ENCODE data around the gene TCEA2.
A peak's percentile ranks its signal among the peaks of the same experiment; 100 is the strongest.

TCEA2 gene

GRCh38 chr20:64062596-64063388, at the start of gene TCEA2:
TSS of gene TCEA2 (plus strand) at chr20:64063198. CDS start at chr20:64063313, 115 bp downstream.
- H3K9me3 Mint-ChIP-seq = no peaks in the 10 kb centered on the region
- H3K4me3 Mint-ChIP-seq = peak within 1 kb of the TSS; percentile 85
- H3K27ac Mint-ChIP-seq = peak within 1 kb of the TSS; percentile 81
- H3K36me3 Mint-ChIP-seq (ENCODE audit: low read depth) = peaks cover 1% of the 10 kb centered on the region
- H3K4me1 Mint-ChIP-seq (ENCODE audit: low read depth) = peaks cover 48% of the 10 kb centered on the region
- no peaks in the 10 kb centered on the region for H3K27me3 Mint-ChIP-seq (ENCODE audit: low read depth)

DNA sequence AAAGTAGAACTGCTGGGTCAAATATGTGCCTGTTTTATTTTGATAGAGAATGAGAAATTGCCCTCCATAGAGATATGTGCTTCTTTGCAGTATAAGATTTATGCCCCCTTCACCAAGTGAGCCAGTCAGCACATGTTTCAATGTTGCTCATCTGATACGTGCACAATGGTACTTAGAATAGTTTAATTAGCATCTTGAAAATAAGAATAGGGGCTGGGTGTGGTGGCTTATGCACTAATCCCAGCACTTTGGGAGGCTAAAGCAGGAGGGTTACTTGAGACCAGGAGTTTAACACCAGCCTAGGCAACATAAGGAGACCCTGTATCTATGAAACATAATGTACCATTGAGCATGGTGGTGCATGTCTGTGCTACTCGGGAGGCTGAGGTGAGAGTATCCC, 47.4 kb upstream of the TCEA2 start:
- Mint-ChIP-seq H3K4me3 (no peak overlapping the region), H3K4me1 (ENCODE audit: low read depth) (peaks cover 28% of the 10 kb centered on the region), H3K27ac (no peak overlapping the region), H3K36me3 (ENCODE audit: low read depth) (peaks cover 45% of the 10 kb centered on the region), H3K27me3 (ENCODE audit: low read depth) (no peaks in the 10 kb centered on the region), H3K9me3 (no peaks in the 10 kb centered on the region)

DNA sequence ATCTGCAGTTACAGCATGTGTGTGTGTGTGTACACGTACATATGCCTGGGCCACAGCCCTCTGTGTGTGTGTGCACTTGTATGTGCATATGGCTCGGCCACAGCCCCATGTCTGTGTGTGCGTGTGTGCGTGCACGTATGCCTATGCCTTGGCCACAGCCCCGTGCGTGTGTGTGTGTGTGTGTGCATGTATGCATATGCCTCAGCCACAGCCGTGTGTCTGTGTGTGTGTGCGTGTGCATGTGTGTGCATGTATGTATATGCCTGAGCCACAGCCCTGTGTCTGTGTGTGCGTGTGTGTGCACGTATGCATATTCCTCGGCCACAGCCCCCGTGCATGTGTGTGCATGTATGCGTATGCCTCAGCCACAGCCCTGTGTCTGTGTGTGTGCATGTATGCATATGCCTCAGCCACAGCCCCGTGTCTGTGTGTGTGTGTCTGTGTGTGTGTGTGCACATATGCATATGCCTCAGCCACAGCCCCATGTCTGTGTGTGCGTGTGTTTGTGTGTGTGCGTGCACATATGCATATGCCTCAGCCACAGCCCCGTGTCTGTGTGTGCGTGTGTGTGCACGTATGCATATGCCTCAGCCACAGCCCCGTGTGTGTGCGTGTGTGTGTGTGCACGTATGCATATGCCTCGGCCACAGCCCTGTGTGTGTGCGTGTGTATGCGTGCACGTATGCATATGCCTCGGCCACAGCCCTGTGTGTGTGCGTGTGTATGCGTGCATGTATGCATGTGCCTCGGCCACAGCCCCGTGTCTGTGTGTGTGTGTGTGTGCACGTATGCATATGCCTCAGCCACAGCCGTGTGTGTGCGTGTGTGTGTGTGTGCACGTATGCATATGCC, 41.6 kb upstream of the TCEA2 start:
- H3K4me3 Mint-ChIP-seq = no peak overlapping the region
- H3K36me3 Mint-ChIP-seq (ENCODE audit: low read depth) = peaks cover 43% of the 10 kb centered on the region
- peaks cover 7% of the 10 kb centered on the region for H3K4me1 Mint-ChIP-seq (ENCODE audit: low read depth)
- H3K27me3 Mint-ChIP-seq (ENCODE audit: low read depth) = no peaks in the 10 kb centered on the region
- no peak overlapping the region for H3K27ac Mint-ChIP-seq
- H3K9me3 Mint-ChIP-seq = no peaks in the 10 kb centered on the region

- Mint-ChIP-seq H3K27ac (no peak overlapping the region), H3K9me3 (no peaks in the 10 kb centered on the region), H3K27me3 (ENCODE audit: low read depth) (no peaks in the 10 kb centered on the region), H3K4me3 (no peak overlapping the region), H3K36me3 (ENCODE audit: low read depth) (peaks cover 45% of the 10 kb centered on the region), H3K4me1 (ENCODE audit: low read depth) (peaks cover 5% of the 10 kb centered on the region)
Observed at GRCh38 chr20:64022671-64023360, 40.2 kb upstream of the TCEA2 start.

GRCh38 chr20:64023361-64024140, 39.4 kb upstream of the TCEA2 start:
- Mint-ChIP-seq H3K27me3 (ENCODE audit: low read depth) (no peaks in the 10 kb centered on the region), H3K9me3 (no peaks in the 10 kb centered on the region), H3K4me3 (no peak overlapping the region), H3K36me3 (ENCODE audit: low read depth) (peaks cover 44% of the 10 kb centered on the region), H3K27ac (no peak overlapping the region), H3K4me1 (ENCODE audit: low read depth) (peaks cover 5% of the 10 kb centered on the region)

DNA sequence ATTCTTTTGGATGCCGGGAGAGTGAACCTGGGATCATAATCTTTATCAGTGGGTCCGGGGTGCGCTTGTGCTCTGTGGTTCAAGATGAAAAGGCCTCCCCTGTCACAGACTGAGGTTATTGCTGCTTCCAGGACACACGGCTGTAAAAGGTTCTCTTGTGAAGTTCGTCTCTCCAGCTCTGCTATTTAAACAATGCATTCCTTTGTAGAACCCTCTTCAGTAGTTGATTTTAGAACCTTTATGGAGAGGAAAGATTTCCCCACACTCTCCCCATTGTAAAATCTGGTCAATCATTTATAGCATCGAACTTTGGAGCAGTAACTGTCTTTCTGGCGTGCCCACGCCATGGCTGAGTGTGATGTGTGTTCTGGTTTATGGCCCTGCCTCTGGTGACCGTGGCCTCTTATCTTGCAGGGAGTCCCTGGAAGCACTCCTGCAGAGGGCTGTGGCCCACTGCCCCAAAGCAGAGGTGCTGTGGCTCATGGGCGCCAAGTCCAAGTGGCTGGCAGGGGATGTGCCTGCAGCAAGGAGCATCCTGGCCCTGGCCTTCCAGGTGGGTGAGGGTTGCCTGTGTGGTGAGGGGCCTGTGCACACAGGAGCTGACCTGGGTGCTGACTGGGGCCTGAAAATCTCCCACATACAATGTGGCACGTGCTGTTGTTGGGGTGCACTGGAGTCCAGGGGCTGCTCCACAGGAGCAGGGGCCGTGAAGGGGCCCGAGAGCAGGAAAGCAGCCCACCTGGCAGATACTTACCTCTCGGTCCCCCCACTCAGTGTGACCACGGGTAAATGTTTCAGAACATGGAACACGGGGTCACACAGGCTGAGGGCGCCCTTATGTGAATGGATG, 38.6 kb upstream of the TCEA2 start:
- H3K4me1 Mint-ChIP-seq (ENCODE audit: low read depth) = peaks cover 5% of the 10 kb centered on the region
- H3K4me3 Mint-ChIP-seq = no peak overlapping the region
- no peaks in the 10 kb centered on the region for H3K27me3 Mint-ChIP-seq (ENCODE audit: low read depth)
- H3K27ac Mint-ChIP-seq = no peak overlapping the region
- H3K36me3 Mint-ChIP-seq (ENCODE audit: low read depth) = peaks cover 43% of the 10 kb centered on the region
- no peaks in the 10 kb centered on the region for H3K9me3 Mint-ChIP-seq

DNA sequence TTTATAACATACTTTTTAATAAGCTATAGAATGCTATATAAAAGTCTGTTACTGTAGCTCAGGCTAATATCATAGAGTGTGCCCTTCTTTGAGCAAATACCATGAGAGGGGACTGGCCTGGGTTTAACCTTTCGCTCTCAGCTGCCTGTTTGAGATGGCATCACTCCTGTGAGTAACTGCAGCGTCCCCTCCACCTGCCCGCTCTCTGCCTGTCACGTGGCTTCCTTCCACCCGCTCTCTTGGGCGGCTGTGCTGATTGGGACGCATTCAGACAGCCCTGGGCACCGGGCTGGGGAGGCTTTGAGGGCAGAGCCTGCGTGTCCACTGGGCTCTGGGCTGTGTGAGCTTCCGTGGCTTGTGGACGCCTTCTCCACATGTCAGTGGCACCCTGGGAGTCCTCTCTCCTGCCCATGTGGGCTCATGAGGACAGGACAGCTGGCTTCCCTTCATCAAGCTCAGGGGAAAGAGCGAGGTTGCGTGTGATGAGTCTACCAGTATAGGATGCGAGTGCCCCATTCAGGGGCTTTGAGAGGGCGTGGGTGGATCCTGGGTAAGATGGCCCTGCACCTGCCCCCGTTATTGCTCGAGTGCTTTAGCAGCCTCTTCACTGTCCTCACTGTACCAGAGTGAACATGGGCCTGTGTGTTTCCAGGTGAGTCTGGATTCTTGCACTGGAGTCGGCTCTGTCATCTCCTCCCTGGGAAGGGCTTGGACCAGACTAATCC, 37.7 kb upstream of the TCEA2 start:
- H3K27ac Mint-ChIP-seq = no peak overlapping the region
- no peaks in the 10 kb centered on the region for H3K9me3 Mint-ChIP-seq
- no peaks in the 10 kb centered on the region for H3K27me3 Mint-ChIP-seq (ENCODE audit: low read depth)
- H3K4me3 Mint-ChIP-seq = no peak overlapping the region
- peaks cover 37% of the 10 kb centered on the region for H3K36me3 Mint-ChIP-seq (ENCODE audit: low read depth)
- H3K4me1 Mint-ChIP-seq (ENCODE audit: low read depth) = no peaks in the 10 kb centered on the region

DNA sequence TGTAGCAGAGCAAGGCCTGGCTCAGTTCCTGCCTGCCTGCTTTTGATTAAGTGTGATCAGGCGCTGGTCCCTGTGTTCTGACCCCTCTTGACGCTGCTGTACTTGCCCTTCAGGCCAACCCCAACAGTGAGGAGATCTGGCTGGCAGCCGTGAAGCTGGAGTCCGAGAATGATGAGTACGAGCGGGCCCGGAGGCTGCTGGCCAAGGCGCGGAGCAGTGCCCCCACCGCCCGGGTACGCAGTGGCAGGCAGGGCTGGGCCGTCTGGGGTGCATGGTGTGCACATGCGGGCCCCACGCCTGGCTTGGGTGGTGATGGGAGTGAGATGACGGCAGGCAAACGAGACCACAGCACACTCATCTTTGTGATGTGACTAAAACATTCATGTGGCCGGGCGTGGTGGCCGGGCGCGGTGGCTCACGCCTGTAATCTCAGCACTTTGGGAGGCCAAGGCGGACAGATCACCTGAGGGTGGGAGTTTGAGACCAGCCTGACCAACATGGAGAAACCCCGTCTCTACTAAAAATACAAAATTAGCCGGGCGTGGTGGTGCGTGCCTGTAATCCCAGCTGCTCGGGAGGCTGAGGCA, 37.1 kb upstream of the TCEA2 start:
- Mint-ChIP-seq H3K27me3 (ENCODE audit: low read depth) (no peaks in the 10 kb centered on the region), H3K4me3 (no peak overlapping the region), H3K9me3 (no peaks in the 10 kb centered on the region), H3K4me1 (ENCODE audit: low read depth) (no peaks in the 10 kb centered on the region), H3K27ac (no peak overlapping the region), H3K36me3 (ENCODE audit: low read depth) (peaks cover 37% of the 10 kb centered on the region)

GRCh38 chr20:64027981-64028685, 34.9 kb upstream of the TCEA2 start:
- peaks cover 3% of the 10 kb centered on the region for H3K4me1 Mint-ChIP-seq (ENCODE audit: low read depth)
- no peaks in the 10 kb centered on the region for H3K9me3 Mint-ChIP-seq
- H3K4me3 Mint-ChIP-seq = no peak overlapping the region
- peaks cover 42% of the 10 kb centered on the region for H3K36me3 Mint-ChIP-seq (ENCODE audit: low read depth)
- H3K27ac Mint-ChIP-seq = peak overlapping the region; percentile 36
- no peaks in the 10 kb centered on the region for H3K27me3 Mint-ChIP-seq (ENCODE audit: low read depth)

GRCh38 chr20:64029293-64030117, 33.5 kb upstream of the TCEA2 start:
- H3K27me3 Mint-ChIP-seq (ENCODE audit: low read depth) = no peaks in the 10 kb centered on the region
- H3K36me3 Mint-ChIP-seq (ENCODE audit: low read depth) = peaks cover 40% of the 10 kb centered on the region
- H3K4me1 Mint-ChIP-seq (ENCODE audit: low read depth) = peaks cover 11% of the 10 kb centered on the region
- H3K4me3 Mint-ChIP-seq = no peak overlapping the region
- no peaks in the 10 kb centered on the region for H3K9me3 Mint-ChIP-seq
- no peak overlapping the region for H3K27ac Mint-ChIP-seq

DNA sequence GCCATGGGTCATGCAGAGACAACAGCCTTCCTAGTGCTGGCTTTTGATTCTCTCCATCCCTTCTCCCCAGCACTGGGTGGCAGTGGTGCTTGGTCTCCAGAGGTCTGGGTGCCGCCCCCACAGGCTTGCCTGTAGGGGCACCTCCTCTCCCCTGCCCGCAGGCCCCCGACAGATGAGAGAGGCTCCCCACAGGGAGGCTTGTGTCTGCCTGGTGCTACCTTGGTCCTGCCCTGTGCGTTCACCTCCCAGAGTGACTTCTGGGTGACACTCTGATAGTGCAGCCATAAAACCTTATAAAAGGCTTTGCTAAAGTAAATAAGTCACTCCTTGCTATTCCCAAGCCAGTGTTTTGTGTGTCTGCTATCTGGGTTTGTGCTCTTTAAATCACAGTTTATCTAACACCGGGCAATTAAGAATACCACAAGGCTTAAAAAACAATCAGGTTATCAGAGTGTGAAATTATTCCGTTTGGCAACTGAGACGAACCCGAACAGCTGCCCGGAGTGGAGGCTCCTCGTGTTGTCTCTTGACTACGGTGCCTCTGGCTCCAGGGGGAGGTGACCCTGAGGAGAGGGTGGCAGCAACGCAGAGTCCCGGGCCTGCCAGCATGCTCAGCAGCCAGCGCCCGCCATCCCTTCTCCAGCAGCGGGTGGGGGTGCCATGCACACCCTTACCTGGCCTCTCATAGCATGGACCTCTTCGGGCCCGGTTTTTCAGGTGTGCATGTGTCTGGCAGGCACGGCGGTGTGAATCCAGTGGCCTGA, 32.4 kb upstream of the TCEA2 start:
- Mint-ChIP-seq H3K27me3 (ENCODE audit: low read depth) (no peaks in the 10 kb centered on the region), H3K4me3 (no peak overlapping the region), H3K27ac (no peak overlapping the region), H3K9me3 (no peaks in the 10 kb centered on the region), H3K4me1 (ENCODE audit: low read depth) (peaks cover 20% of the 10 kb centered on the region), H3K36me3 (ENCODE audit: low read depth) (peaks cover 37% of the 10 kb centered on the region)
